Common myeloid progenitor, CD34-positive (primary cell): Measurements from ENCODE around the gene ICAM2.
A peak's percentile ranks its signal among the peaks of the same experiment; 100 is the strongest.

Source experiments
- CTCF ChIA-PET: fragments of 350-600 bp; sonication (Branson Sonifier 250); formaldehyde crosslinking; loops from one replicate; lab custom pipeline; 2021; ENCODE audit warnings: antibody characterized with exemption; lab: Charles Lee
- POLR2A ChIA-PET: fragments of 350-600 bp; sonication (Branson Sonifier 250); formaldehyde crosslinking; loops from one replicate; lab custom pipeline; 2021; ENCODE audit warnings: antibody characterized with exemption; lab: Charles Lee
- DNase-seq, 3 donors: peaks; one replicate each; pipeline versions ENCODE4 v3.0.0 to v3.0.0-alpha.2; 2013
- H3K27ac ChIP-seq, 2 experiments: 1 replicate in 1 of 2; 2 replicates in 1 of 2; pipeline ENCODE4 v1.7.0; 2013; ENCODE audit warnings: inconsistent platforms in 2 of 2, low read length in 2 of 2, mild to moderate bottlenecking in 2 of 2, low read depth in 1 of 2, moderate library complexity in 1 of 2; ENCODE audit not compliant: severe bottlenecking in 2 of 2, insufficient read depth in 1 of 2, poor library complexity in 1 of 2
- H3K27me3 ChIP-seq, 5 experiments: replicated peaks in 2 of 5; 1 replicate in 3 of 5; 2 replicates in 2 of 5; pipeline versions ENCODE4 v1.6.1 to v1.7.0; 2013; ENCODE audit warnings: low read length in 4 of 5, mild to moderate bottlenecking in 2 of 5, moderate library complexity in 2 of 5, inconsistent platforms in 1 of 5; ENCODE audit not compliant: insufficient read depth in 5 of 5, control insufficient read depth in 4 of 5
- H3K36me3 ChIP-seq, 4 experiments: 1 replicate in 2 of 4; 2 replicates in 2 of 4; pipeline versions ENCODE4 v1.6.1 to v1.7.0; 2013; ENCODE audit warnings: low read length in 3 of 4, control low read depth in 1 of 4, mild to moderate bottlenecking in 1 of 4; ENCODE audit not compliant: control insufficient read depth in 4 of 4, insufficient read depth in 4 of 4
- H3K4me1 ChIP-seq, 4 experiments: 1 replicate in 3 of 4; 2 replicates in 1 of 4; pipeline versions ENCODE4 v1.6.1 to v1.7.1; 2013; ENCODE audit warnings: low read length in 3 of 4, mild to moderate bottlenecking in 3 of 4, control low read depth in 1 of 4, inconsistent platforms in 1 of 4, moderate library complexity in 1 of 4; ENCODE audit not compliant: control insufficient read depth in 4 of 4, insufficient read depth in 4 of 4; ENCODE audit errors: control extremely low read depth in 1 of 4
- H3K4me3 ChIP-seq, 7 experiments: 1 replicate in 4 of 7; 2 replicates in 3 of 7; pipeline versions ENCODE4 v1.5.1 to v1.7.0; 2013; ENCODE audit warnings: mild to moderate bottlenecking in 7 of 7, low read length in 6 of 7, moderate library complexity in 6 of 7, inconsistent platforms in 2 of 7, low read depth in 2 of 7, control low read depth in 1 of 7; ENCODE audit not compliant: insufficient read depth in 4 of 7, control insufficient read depth in 1 of 7; ENCODE audit errors: extremely low read depth in 1 of 7
- H3K9me3 ChIP-seq, 5 experiments: 1 replicate in 4 of 5; 2 replicates in 1 of 5; pipeline versions ENCODE4 v1.6.1 to v1.7.1; 2013; ENCODE audit warnings: low read length in 4 of 5, mild to moderate bottlenecking in 2 of 5, inconsistent platforms in 1 of 5, low read depth in 1 of 5, moderate library complexity in 1 of 5; ENCODE audit not compliant: control insufficient read depth in 4 of 5, insufficient read depth in 2 of 5; ENCODE audit errors: control extremely low read depth in 1 of 5
- WGBS: methylation state at CpG from one replicate; pipeline ENCODE4 v1.1.5; 2013; ENCODE audit not compliant: insufficient coverage; 5-methylcytosine and 5-hydroxymethylcytosine counted together

The ICAM2 gene

DNA sequence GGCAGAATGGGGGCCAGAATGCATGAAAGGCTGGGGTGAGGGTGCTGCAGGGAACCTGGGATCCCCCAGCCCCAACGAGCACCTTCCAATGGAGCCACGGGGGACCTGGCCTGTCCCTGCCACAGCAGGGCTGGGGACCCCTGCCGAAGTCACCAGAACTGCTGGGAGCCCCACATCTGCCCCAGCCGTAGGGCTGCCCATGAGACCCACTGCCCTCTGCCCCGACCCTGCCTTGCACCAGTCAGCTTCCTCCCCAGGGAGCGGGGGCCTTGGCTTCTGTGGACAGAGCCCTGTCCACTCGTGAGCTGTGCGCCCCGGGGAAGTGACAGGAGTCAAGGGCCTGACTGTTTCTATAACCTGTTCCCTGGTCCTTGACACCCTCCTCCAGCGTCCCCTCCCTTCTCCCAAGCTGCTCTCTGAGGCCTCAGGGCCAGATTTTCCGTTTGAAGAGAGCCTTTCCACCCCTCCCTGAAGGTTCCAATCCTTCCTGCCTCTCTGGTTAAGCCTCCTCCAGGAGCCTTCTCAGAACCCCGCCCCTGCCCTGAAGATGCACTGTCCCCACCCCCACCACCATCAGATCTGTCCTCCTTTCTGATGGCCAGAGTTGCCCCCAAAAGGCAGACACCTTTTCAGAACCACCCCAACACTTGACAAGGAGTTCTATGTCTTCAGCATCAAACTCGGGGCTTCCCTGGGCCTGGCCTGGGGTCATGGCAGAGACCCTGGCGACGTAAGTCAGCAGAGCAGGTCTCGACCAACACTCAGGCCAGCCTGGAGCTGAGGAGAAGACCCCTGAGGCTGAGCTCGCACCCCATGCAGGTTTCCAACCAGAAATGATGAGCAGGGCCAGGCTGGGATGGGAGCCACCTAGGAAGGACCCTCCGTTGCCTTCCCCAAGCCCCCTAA lies 33.0 kb downstream of the ICAM2 start:
- no peak for DNase-seq
- peak overlapping the region in 1 of 7 experiments; percentile 29 for H3K4me3 ChIP-seq
- ChIA-PET CTCF (interaction anchor here (1.0 to 4.9 kb wide), 10 partner anchors 9 to 76 kb away, joined by 3 to 56 read pairs (median 8); partner anchors contain the start of genes CSHL1, GH1 and ICAM2), POLR2A (interaction anchor here (0.5 kb wide), 1 partner anchor 35 kb away, joined by 3 read pairs; no protein-coding TSS in a partner anchor)
- peaks cover 7 to 73% (median 61%) of the 10 kb centered on the region in 4 experiments for H3K4me1 ChIP-seq
- no peaks in the 10 kb centered on the region for H3K9me3 ChIP-seq
- H3K27ac ChIP-seq, result peak overlapping the region in 1 of 2 experiments; percentile 49
- no peaks in the 10 kb centered on the region for H3K36me3 ChIP-seq
- H3K27me3 ChIP-seq, result no peaks in the 10 kb centered on the region
- 77% methylated on average over 14 of the region's 18 CpGs for WGBS

DNA sequence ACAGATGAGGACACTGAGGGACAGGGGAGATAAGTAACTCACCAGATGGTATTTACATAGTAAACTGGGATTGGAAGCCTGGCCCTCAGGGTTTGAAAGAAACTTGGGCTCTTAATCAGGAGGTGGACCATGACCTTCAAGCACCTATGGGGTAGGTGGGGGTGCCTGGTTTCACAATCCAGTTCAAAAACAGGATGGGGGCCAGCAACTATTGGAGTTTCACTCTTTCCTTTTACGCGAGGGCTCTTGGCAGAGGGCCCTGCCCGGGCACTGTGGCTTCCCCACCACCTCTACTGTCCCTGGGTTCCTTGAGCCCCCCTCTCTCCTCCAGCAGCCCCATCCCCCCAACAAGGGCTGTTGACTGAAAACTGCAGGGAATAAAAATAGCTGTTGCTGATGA lies 33.6 kb downstream of the ICAM2 start:
- no CpG with 5 or more reads among the region's 3 CpGs for WGBS
- peaks cover 0 to 3% (median 0%) of the 10 kb centered on the region in 5 experiments for H3K9me3 ChIP-seq
- H3K36me3 ChIP-seq, result no peaks in the 10 kb centered on the region
- CTCF ChIA-PET, result interaction anchor here (1.0 to 4.9 kb wide), 11 partner anchors 10 to 147 kb away, joined by 3 to 56 read pairs (median 8); partner anchors contain the start of genes CSHL1, GH1 and ICAM2
- H3K27me3 ChIP-seq, result no peaks in the 10 kb centered on the region
- peak overlapping the region in 2 of 7 experiments; percentile 28 to 29 for H3K4me3 ChIP-seq
- peak in 2 of 3 donors; percentile 54 to 57 for DNase-seq
- peak overlapping the region in 1 of 2 experiments; percentile 49 for H3K27ac ChIP-seq
- H3K4me1 ChIP-seq, result peaks cover 7 to 80% (median 61%) of the 10 kb centered on the region in 4 experiments
- POLR2A ChIA-PET, result interaction anchor here (0.5 kb wide), 1 partner anchor 34 kb away, joined by 3 read pairs; no protein-coding TSS in a partner anchor

DNA sequence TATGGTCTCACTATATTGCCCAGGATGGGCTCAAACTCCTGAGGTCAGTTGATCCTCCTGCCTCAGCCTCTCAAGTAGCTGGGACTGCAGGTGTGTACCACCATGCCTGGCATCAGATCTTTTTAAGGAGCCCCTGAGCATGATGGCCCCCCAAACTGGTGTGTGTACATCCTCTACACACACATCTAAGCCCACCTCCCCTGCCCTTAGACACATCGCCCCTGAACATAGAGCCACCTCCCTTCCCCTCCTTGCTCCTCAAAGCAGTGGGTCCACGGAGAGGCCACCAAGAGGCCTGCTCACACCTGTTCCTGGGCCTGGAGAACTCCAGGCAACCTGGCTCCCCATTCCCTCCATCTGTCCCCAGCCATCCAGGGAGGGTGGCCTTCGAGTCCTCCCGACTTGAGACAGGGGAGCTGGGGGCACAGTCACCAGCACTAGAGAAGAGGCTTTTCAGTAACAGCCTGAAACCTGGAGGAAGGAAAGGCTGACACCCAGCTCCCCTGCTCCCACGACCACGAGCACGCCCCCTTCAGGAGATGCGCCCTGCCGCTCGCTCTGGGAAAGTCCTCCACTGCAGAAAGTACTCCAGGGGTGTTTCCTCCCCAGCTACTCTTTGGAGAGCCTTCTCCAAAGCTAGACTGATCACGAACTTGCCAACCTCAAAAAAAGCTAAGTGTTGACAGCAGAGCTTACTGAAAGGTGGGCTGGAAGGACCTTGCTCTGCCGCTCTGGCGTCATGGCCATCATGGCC lies 34.9 kb downstream of the ICAM2 start:
- Histone ChIP-seq H3K4me3 (peak overlapping the region in 1 of 7 experiments; percentile 30), H3K27me3 (no peaks in the 10 kb centered on the region), H3K27ac (peak overlapping the region; percentile 40 to 71), H3K36me3 (no peaks in the 10 kb centered on the region), H3K4me1 (peaks cover 7 to 78% (median 60%) of the 10 kb centered on the region in 4 experiments), H3K9me3 (peaks cover 0 to 6% (median 0%) of the 10 kb centered on the region in 5 experiments)
- DNase-seq, result no peak
- ChIA-PET CTCF (interaction anchor here (1.0 to 3.8 kb wide), 20 partner anchors 9 to 148 kb away, joined by 3 to 30 read pairs (median 7); partner anchors contain the start of genes CSHL1 and GH1), POLR2A (interaction anchor here (0.7 to 1.7 kb wide), 3 partner anchors 11 to 34 kb away, joined by 3 to 4 read pairs (median 3); no protein-coding TSS in a partner anchor)
- 51% methylated on average over 12 of the region's 13 CpGs for WGBS

DNA sequence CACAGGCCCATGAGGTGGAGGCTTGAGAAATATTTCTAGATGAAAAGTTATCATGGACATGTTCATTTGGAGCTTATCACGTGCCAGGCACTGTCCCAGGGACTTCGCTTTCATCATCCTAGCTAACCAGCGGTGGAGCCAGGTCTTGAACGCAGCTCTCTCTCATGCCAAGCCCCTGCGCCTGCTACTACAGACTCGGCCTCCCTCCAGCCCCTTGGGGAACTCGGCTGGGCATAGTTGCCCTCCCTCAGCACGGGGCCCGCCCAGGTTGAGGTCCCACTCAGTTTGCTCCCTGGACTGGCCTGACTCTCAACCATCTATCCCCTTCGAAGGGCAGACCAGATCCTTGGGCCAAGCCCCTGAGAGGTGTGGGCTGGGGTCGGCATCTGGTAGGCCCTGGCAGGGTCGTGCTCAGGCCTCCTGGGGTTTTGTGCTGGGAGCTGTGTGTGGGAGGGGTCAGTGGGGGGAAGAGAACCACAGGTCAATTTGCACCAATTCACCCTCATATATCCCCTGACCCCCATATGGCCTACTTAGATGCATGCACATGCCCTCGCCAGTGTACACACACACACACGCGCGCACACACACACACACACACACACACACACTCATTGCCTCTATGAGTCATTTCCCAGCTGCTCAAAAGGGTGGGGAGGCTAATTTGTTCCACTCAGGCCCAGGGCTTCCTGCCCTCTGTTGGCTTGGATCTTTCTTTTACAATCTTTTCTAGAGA lies 35.6 kb downstream of the ICAM2 start:
- Histone ChIP-seq H3K4me1 (peaks cover 7 to 71% (median 54%) of the 10 kb centered on the region in 4 experiments), H3K9me3 (peaks cover 0 to 6% (median 0%) of the 10 kb centered on the region in 5 experiments), H3K4me3 (peak overlapping the region in 1 of 7 experiments; percentile 30), H3K27ac (peak overlapping the region in 1 of 2 experiments; percentile 71), H3K36me3 (no peaks in the 10 kb centered on the region), H3K27me3 (no peaks in the 10 kb centered on the region)
- POLR2A ChIA-PET, result interaction anchor here (0.7 to 1.7 kb wide), 2 partner anchors 32 to 35 kb away, joined by 3 to 4 read pairs; no protein-coding TSS in a partner anchor
- 60% methylated on average over 10 of the region's 16 CpGs for WGBS
- peak; percentile 88 to 96 (median 94) for DNase-seq
- CTCF ChIA-PET, result interaction anchor here (0.7 to 3.8 kb wide), 21 partner anchors 9 to 149 kb away, joined by 3 to 30 read pairs (median 7); partner anchors contain the start of gene GH1

DNA sequence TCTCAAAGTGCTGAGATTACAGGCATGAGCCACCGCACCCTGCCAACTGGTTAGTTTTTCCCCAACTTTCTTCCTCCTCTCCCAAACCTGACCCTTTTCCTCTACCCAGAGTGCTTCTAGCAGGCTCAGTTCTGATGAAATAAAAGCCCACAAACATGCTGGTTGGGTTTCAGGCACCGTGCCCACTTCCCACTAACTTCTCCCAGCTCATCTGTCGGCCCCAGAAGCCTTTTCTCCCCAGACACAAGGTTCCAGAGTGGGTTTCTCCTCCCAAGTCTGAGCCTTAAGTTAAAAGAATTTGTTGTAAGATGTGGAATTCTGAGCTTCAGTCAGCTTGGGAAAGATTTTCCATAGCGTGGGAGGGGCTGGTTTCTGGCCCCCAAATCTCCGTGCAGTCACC lies 36.2 kb downstream of the ICAM2 start:
- ChIA-PET CTCF (interaction anchor here (0.7 to 3.8 kb wide), 14 partner anchors 9 to 149 kb away, joined by 3 to 30 read pairs (median 6); partner anchors contain the start of gene GH1), POLR2A (no interaction called here)
- no peak for DNase-seq
- Histone ChIP-seq H3K9me3 (peaks cover 0 to 6% (median 0%) of the 10 kb centered on the region in 5 experiments), H3K27ac (peak overlapping the region; percentile 9 to 71), H3K4me1 (peaks cover 7 to 70% (median 54%) of the 10 kb centered on the region in 4 experiments), H3K36me3 (no peaks in the 10 kb centered on the region), H3K4me3 (no peak overlapping the region), H3K27me3 (no peaks in the 10 kb centered on the region)
- WGBS, result 58% methylated on average over 3 of the region's 5 CpGs

DNA sequence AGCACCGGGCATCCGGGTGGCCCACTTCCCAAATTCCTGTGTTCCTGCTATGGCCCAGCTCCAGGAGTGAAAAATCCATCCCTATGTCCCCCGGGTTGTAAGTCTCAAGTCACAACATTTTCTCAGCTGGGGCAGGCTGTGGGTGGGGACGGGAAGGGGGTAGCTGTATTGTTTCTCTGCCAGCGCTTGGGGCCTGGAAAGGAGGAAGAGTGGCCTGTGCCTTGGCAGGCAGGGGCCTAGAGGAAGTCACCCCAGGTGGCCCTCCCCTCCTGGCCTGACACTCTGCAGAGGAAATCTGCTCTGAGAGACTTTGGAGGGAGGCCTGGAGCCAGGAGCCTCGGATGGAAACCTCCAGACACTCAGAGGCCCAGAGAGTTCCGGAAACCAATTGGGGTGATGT lies 37.1 kb downstream of the ICAM2 start:
- 7% methylated on average over 7 of the region's 7 CpGs for WGBS
- ChIA-PET CTCF (interaction anchor here (0.7 to 3.8 kb wide), 10 partner anchors 10 to 118 kb away, joined by 3 to 24 read pairs (median 3); no protein-coding TSS in a partner anchor), POLR2A (no interaction called here)
- Histone ChIP-seq H3K4me1 (peaks cover 7 to 71% (median 53%) of the 10 kb centered on the region in 4 experiments), H3K9me3 (peaks cover 0 to 6% (median 0%) of the 10 kb centered on the region in 5 experiments), H3K4me3 (peak overlapping the region in 3 of 7 experiments; percentile 1 to 51 (median 36)), H3K27ac (peak overlapping the region; percentile 23 to 71), H3K36me3 (no peaks in the 10 kb centered on the region), H3K27me3 (no peaks in the 10 kb centered on the region)
- peak in 2 of 3 donors; percentile 70 to 76 for DNase-seq
